ENCODE data around the gene PIMREG.

- TF ChIP-seq CTCF (IDR thresholded peaks at IDR 0.05; ENCODE audit: low read depth, low read length) (no peak), MAX (IDR thresholded peaks at IDR 0.05; ENCODE audit: low read depth, low read length) (no peak)
These were observed 32.0 kb downstream of the PIMREG start for GRCh38 chr17:6476076-6476809.

All from NB4 (cell line).